ENCODE data around the gene RAB15. TPM values are rescaled to one million over a fixed set of nuclear protein-coding genes. Genes with fewer than 3 reads are reported as not detected.
A peak's percentile ranks its signal among the peaks of the same experiment; 100 is the strongest.

RAB15 gene
- total RNA-seq, 1 experiment from 2014 or later = 0.28 TPM

DNA sequence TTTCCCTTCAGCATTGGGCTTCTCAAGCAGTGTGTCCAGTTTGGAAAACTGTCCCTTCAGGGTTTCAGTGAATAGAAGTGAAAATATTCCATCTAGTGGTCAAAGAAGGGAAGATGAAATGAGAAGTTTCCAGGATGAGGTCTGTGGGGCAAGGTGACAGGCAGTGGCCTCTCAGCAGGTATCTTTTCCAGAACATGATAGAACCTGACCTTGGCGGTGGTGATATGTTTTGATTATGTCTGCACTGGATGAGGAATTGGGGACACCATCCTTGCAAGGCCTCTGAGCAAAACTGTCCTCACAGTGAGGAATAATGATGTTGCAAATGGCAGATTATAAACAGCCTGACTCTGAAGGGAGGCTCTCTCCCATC, 34.3 kb downstream of the RAB15 start:
- ChIA-PET POLR2A (interaction anchor here (1.2 to 2.8 kb wide), 2 partner anchors 14 to 23 kb away, joined by 6 to 10 read pairs; partner anchors contain the start of gene CHURC1), CTCF (interaction anchor here (1.2 kb wide), 1 partner anchor 10 kb away, joined by 3 read pairs; no protein-coding TSS in a partner anchor)
- no peaks in the 10 kb centered on the region for H3K27me3 Mint-ChIP-seq (ENCODE audit: insufficient read depth, unreplicated experiment)
- peaks cover 51% of the 10 kb centered on the region for H3K36me3 Mint-ChIP-seq (ENCODE audit: insufficient read depth, unreplicated experiment)
- intact Hi-C loops (cut with micrococcal nuclease) = no loop called here
- H3K4me3 Mint-ChIP-seq (ENCODE audit: unreplicated experiment) = no peak overlapping the region
- TF ChIP-seq, protein P1, sequence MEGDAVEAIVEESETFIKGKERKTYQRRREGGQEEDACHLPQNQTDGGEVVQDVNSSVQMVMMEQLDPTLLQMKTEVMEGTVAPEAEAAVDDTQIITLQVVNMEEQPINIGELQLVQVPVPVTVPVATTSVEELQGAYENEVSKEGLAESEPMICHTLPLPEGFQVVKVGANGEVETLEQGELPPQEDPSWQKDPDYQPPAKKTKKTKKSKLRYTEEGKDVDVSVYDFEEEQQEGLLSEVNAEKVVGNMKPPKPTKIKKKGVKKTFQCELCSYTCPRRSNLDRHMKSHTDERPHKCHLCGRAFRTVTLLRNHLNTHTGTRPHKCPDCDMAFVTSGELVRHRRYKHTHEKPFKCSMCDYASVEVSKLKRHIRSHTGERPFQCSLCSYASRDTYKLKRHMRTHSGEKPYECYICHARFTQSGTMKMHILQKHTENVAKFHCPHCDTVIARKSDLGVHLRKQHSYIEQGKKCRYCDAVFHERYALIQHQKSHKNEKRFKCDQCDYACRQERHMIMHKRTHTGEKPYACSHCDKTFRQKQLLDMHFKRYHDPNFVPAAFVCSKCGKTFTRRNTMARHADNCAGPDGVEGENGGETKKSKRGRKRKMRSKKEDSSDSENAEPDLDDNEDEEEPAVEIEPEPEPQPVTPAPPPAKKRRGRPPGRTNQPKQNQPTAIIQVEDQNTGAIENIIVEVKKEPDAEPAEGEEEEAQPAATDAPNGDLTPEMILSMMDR (IDR thresholded peaks at IDR 0.05; ENCODE audit: unreplicated experiment) = peak; percentile 10
- H3K27ac Mint-ChIP-seq (ENCODE audit: low read depth, unreplicated experiment) = no peak overlapping the region
- DNase-seq (ENCODE audit: unreplicated experiment) = peak; percentile 16
- no peaks in the 10 kb centered on the region for H3K4me1 Mint-ChIP-seq (ENCODE audit: insufficient read depth, unreplicated experiment)
- H3K9me3 Mint-ChIP-seq (ENCODE audit: unreplicated experiment) = no peaks in the 10 kb centered on the region
- no TSS peak for BruUV-seq (replicated peaks)

- ChIA-PET POLR2A (interaction anchor here (1.2 to 2.8 kb wide), 3 partner anchors 14 to 23 kb away, joined by 6 to 10 read pairs (median 6); partner anchors contain the start of gene CHURC1), CTCF (interaction anchor here (0.6 to 2.3 kb wide), 5 partner anchors 9 to 195 kb away, joined by 3 to 8 read pairs (median 4); partner anchors contain the start of gene FNTB)
- BruUV-seq (replicated peaks) = no TSS peak
- no peaks in the 10 kb centered on the region for H3K4me1 Mint-ChIP-seq (ENCODE audit: insufficient read depth, unreplicated experiment)
- intact Hi-C loops (cut with micrococcal nuclease) = no loop called here
- no peak for DNase-seq (ENCODE audit: unreplicated experiment)
- H3K27ac Mint-ChIP-seq (ENCODE audit: low read depth, unreplicated experiment) = no peak overlapping the region
- no peaks in the 10 kb centered on the region for H3K9me3 Mint-ChIP-seq (ENCODE audit: unreplicated experiment)
- H3K36me3 Mint-ChIP-seq (ENCODE audit: insufficient read depth, unreplicated experiment) = peaks cover 46% of the 10 kb centered on the region
- H3K4me3 Mint-ChIP-seq (ENCODE audit: unreplicated experiment) = no peak overlapping the region
- H3K27me3 Mint-ChIP-seq (ENCODE audit: insufficient read depth, unreplicated experiment) = no peaks in the 10 kb centered on the region
- TF ChIP-seq, protein P1 (IDR thresholded peaks at IDR 0.05; ENCODE audit: unreplicated experiment) = no peak
Observed at GRCh38 chr14:64937171-64937820, 34.8 kb downstream of the RAB15 start.

DNA sequence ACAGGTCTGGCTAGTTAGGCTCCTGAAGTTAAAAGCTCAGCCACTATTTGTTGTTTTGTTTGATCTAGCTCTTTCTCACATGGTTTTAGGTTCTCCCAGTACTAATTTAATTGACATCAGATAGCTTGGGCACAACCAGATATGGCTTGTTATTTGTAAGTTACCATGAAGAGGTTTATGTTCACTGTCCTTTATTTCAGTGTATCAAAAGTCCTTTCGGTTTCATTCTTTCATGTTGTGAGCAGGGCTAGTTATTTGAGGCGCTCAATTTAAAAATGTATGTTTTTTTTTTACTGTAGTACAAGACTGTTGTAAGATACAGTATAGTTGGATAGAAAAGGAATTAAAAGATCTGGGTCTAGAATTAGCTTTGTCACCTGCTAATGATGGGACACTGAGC, 36.6 kb downstream of the RAB15 start:
- Mint-ChIP-seq H3K36me3 (ENCODE audit: insufficient read depth, unreplicated experiment) (peaks cover 50% of the 10 kb centered on the region), H3K4me1 (ENCODE audit: insufficient read depth, unreplicated experiment) (no peaks in the 10 kb centered on the region), H3K27me3 (ENCODE audit: insufficient read depth, unreplicated experiment) (no peaks in the 10 kb centered on the region), H3K9me3 (ENCODE audit: unreplicated experiment) (no peaks in the 10 kb centered on the region), H3K27ac (ENCODE audit: low read depth, unreplicated experiment) (no peak overlapping the region), H3K4me3 (ENCODE audit: unreplicated experiment) (no peak overlapping the region)
- ChIA-PET POLR2A (interaction anchor here (1.0 to 2.8 kb wide), 2 partner anchors 19 to 21 kb away, joined by 3 to 10 read pairs; partner anchors contain the start of gene CHURC1), CTCF (interaction anchor here (0.6 to 2.3 kb wide), 2 partner anchors 12 to 111 kb away, joined by 4 to 8 read pairs; no protein-coding TSS in a partner anchor)
- intact Hi-C loops (cut with micrococcal nuclease) = no loop called here
- TF ChIP-seq, protein P1 (IDR thresholded peaks at IDR 0.05; ENCODE audit: unreplicated experiment) = no peak
- BruUV-seq (replicated peaks) = no TSS peak
- DNase-seq (ENCODE audit: unreplicated experiment) = no peak

- Mint-ChIP-seq H3K4me1 (ENCODE audit: insufficient read depth, unreplicated experiment) (no peaks in the 10 kb centered on the region), H3K36me3 (ENCODE audit: insufficient read depth, unreplicated experiment) (peaks cover 55% of the 10 kb centered on the region), H3K4me3 (ENCODE audit: unreplicated experiment) (no peak overlapping the region), H3K27me3 (ENCODE audit: insufficient read depth, unreplicated experiment) (no peaks in the 10 kb centered on the region), H3K9me3 (ENCODE audit: unreplicated experiment) (no peaks in the 10 kb centered on the region), H3K27ac (ENCODE audit: low read depth, unreplicated experiment) (no peak overlapping the region)
- ChIA-PET CTCF (no interaction called here), POLR2A (interaction anchor here (1.1 kb wide), 1 partner anchor 19 kb away, joined by 3 read pairs; no protein-coding TSS in a partner anchor)
- DNase-seq (ENCODE audit: unreplicated experiment) = no peak
- BruUV-seq (replicated peaks) = no TSS peak
- TF ChIP-seq, protein P1 (IDR thresholded peaks at IDR 0.05; ENCODE audit: unreplicated experiment) = no peak
- intact Hi-C loops (cut with micrococcal nuclease) = no loop called here
Observed at GRCh38 chr14:64934338-64934929, 37.7 kb downstream of the RAB15 start.

All from MCF 10A (cell line).